Right cardiac atrium (tissue), 5 donors: ENCODE measurements around the gene PGA5. TPM values are rescaled to one million over a fixed set of nuclear protein-coding genes. Genes with fewer than 3 reads are reported as not detected.
A peak's percentile ranks its signal among the peaks of the same experiment; 100 is the strongest.
"Not testable (repeated sequence)": the region's sequence is repeated elsewhere in the genome, so short reads cannot be mapped to it uniquely, and the experiment has no call there.

Source experiments
- ATAC-seq, 2 donors: fragments of 200-7000 bp; cut with Tn5 transposase; one replicate each; pipeline versions ENCODE4 v1.8.0 to v1.9.1; 2020; ENCODE audit warnings: moderate library complexity in 2 of 2, mild to moderate bottlenecking in 1 of 2
- DNase-seq, 3 donors: peaks; one replicate each; pipeline ENCODE4 v3.0.0-alpha.2; 2020
- H3K27ac ChIP-seq: one replicate; pipeline ENCODE4 v1.5.1; 2013; ENCODE audit warnings: mild to moderate bottlenecking, low read length, control low read depth, moderate library complexity
- H3K27me3 ChIP-seq: one replicate; pipeline ENCODE4 v1.6.1; 2013; ENCODE audit not compliant: control insufficient read depth, insufficient read depth
- H3K4me1 ChIP-seq: one replicate; pipeline ENCODE4 v1.6.1; 2013; ENCODE audit warnings: low read length; ENCODE audit not compliant: control insufficient read depth, insufficient read depth
- H3K4me3 ChIP-seq: one replicate; pipeline ENCODE4 v1.5.1; 2013; ENCODE audit warnings: low read length, control low read depth
- H3K9me3 ChIP-seq: one replicate; pipeline ENCODE4 v1.6.1; 2013; ENCODE audit warnings: low read length; ENCODE audit not compliant: control insufficient read depth
- WGBS: extraction: QIAGEN DNeasy Blood & Tissue Kit; methylation state at CpG from one replicate; pipeline ENCODE4 v1.1.7; 2013; 5-methylcytosine and 5-hydroxymethylcytosine counted together
- intact Hi-C, 4 donors: fragments of 100-400 bp; cut with DNase I; formaldehyde crosslinking; loops; one replicate each; pipeline versions ENCODE4 v1.11.0 to v1.14.0; 2022 to 2023
- polyA plus RNA-seq: library from polyadenylated mRNA; stranded (reverse); fragments of 200-250 nt; gene quantifications from one replicate; pipeline ENCODE4 v1.2.3, GENCODE V29; 2013
- total RNA-seq, 4 donors: library from RNA; stranded (reverse); fragmentation: NEBNext Ultra II Directional; extraction: Animal tissue kit (Norgen Biotek cat#: 25700); gene quantifications; one replicate each; pipeline ENCODE4 v1.2.1, GENCODE V29; 2021
- donor health status: healthy with polysubstance abuse.
- donor health status: DM: no; HTN: yes; CAD: no.
- donor health status: DM: no; HTN: no; CAD: no.
- donor health status: DM: no; HTN: yes; CAD: no; lungs with severe emphysema.
- donor health status: DM: yes; HTN: yes; CAD: no.

PGA5 gene
- total and polyA plus RNA-seq, 5 donors: 0.54 to 3.6 (median 1.1) TPM

DNA sequence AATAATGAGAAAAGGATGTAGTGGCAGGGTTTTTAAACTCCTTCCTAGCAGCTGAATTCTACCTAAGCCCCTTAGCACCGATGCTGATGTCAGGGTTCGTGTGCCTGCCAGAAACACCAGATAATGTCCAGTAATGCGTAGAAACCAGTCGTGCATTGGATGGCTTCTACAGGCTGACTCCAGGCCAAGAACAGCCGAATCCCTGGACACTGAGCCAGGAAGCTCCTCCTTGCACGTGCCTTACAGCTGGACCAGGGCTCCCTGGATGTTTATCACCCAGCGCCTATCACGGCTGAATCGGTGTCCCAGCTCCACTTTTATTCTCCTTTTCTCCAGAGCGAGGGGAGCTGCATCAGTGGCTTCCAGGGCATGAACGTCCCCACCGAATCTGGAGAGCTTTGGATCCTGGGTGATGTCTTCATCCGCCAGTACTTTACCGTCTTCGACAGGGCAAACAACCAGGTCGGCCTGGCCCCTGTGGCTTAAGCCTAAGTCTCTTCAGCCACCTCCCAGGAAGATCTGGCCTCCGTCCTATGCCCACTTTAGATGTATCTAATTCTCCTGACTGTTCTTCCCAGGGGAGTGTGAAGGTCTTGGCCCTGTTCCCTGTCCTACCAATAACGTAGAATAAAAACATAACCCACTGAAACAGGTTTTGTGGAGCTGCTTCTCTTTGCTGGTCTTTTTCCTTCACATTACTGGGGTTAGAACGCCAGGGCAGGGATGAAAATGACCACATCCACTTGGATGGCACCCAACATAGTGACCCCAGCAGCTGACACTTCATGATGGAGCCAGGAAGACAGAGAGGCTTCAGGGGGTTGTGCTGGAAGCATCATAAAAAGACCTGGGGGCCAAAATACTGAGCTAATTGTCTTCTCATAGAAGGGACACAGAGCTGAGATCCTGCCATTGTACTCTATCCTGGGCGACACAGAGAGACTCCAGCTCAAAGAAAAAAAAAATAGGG lies 10.1 kb downstream of the PGA5 start:
- peak in 1 of 2 donors; percentile 65 for ATAC-seq
- H3K27me3 ChIP-seq, H3K4me3 ChIP-seq, H3K27ac ChIP-seq, H3K9me3 ChIP-seq, H3K4me1 ChIP-seq: not testable (repeated sequence)
- intact Hi-C loops: loop anchor here in 2 of 4 donors (10.0 kb wide), 1 partner anchor 134 kb away; no protein-coding TSS in a partner anchor
- peak in 1 of 3 donors; percentile 80 for DNase-seq
- WGBS: 44% methylated on average over 20 of the region's 20 CpGs

DNA sequence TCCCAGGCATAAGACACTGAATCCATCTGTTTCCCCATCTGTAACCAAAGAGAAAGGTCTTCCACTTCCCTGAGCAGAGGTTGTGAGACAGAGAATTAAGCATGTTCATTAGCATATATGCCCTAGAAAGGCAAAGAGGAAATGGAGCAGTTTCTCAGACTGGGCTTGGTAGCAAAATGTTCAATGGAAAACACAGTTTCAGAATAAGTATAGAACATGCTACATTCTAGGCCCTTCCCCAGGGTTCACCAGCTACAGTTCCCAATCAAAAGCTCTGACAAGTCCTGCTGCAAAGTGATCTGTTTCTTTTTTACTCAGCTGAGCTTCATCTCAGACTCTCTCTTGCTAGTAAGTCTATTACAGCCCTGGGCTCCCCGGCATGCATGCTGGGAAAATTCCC lies 11.4 kb downstream of the PGA5 start:
- intact Hi-C loops: loop anchor here in 2 of 4 donors (10.0 kb wide), 1 partner anchor 132 kb away; no protein-coding TSS in a partner anchor
- H3K4me1 ChIP-seq, H3K4me3 ChIP-seq, DNase-seq, ATAC-seq, H3K27me3 ChIP-seq, H3K9me3 ChIP-seq, H3K27ac ChIP-seq: not testable (repeated sequence)
- WGBS: 76% methylated on average over 1 of the region's 1 CpG

DNA sequence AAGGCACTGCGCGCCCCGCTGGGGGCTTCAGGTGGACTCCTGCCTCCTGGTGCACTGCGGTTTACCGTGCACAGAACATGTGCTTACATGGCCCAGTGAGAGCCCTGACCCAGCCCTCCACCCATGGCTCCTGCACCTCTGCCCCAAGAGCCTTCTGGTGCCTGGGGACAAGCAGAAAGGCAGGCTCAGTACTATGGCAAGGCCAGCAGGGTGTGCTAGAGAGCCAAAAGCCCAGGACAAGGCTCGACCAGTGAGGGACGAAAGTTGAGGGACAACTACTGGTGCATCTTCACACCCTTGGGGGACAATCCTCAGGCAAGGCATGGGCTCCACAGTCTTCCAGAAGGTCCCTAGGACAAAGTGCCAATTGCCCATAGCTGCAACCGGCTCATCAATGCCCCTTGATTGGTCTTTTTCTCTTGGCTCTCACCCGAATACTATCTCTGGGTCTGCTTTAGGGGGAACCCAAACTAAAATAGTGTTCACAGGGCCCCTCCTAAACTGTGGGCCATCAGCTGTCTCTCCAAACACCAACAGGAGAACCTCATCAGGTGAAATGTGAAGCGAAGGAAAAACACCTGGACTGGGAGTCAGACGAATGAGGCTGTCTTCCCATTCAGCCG lies 13.5 kb downstream of the PGA5 start:
- WGBS: 54% methylated on average over 12 of the region's 12 CpGs
- no peak overlapping the region for H3K4me3 ChIP-seq
- intact Hi-C loops: loop anchor here in 2 of 4 donors (10.0 kb wide), 1 partner anchor 130 kb away; no protein-coding TSS in a partner anchor

DNA sequence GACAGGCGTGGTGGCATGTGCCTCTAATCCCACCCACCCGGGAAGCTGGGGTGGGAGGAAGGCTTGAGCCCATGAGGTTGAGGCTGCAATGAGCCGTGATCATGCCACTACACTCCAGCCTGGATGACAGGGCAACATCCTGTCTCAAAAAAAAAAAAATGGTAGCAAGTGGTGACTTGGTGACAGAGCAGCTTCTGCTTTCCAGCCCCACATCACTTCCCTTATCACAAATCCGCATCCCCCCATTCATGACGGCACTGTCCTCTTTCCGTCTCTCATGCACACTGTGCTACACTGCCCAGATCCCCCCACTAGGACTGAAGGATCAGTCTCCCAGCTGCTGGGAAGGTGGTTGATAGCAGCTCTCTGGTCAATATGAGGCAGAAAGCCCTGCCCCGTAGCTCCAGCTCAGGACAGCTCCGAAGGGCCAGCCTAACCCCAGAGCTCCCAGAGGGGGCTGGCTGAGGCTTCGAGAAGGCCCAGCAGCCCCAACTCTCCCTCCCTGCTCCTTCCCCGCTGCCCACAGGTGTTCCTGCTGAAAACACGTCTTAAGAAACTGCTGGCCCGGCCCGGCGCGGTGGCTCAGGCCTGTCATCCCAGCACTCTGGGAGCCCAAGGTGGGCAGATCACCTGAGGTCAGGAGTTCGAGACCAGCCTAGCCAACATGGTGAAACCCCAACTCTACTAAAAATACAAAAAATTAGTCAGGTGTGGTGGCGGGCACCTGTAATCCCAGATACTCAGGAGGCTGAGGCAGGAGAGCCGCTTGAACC lies 15.9 kb downstream of the PGA5 start:
- Histone ChIP-seq H3K4me3 (no peak overlapping the region), H3K27ac (no peak overlapping the region), H3K9me3 (no peaks in the 10 kb centered on the region), H3K4me1 (no peaks in the 10 kb centered on the region), H3K27me3 (no peaks in the 10 kb centered on the region)
- DNase-seq (no peak), ATAC-seq (no peak)
- WGBS: 87% methylated on average over 18 of the region's 18 CpGs
- intact Hi-C loops: loop anchor here in 2 of 4 donors (10.0 kb wide), 1 partner anchor 128 kb away; no protein-coding TSS in a partner anchor

More for the DNA sequence above, 13.5 kb downstream of the PGA5 start:
- Histone ChIP-seq H3K4me1 (no peaks in the 10 kb centered on the region), H3K27ac (no peak overlapping the region), H3K27me3 (no peaks in the 10 kb centered on the region), H3K9me3 (no peaks in the 10 kb centered on the region)
- ATAC-seq: peak; percentile 57 to 73
- DNase-seq: peak; percentile 41 to 76 (median 74)

DNA sequence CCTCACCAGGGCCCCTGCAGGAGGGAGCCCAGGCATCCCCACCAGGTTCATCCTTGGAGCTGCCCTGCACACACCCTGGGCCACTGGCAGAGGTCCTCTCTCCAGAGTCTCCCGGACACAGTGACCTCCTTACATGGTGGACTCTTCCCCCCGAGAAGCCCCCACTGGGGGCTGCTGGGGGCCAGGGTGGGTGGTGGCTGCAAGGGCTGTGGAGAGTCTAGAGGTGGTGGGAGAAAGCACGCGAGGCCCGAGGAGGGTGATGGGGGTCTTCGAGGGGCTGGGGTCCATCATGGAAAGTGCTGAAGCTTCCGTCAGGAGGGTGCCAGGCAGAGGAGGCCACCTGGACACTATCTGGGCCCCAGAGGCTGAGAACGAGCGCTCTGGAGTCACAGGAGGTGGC lies 17.6 kb downstream of the PGA5 start:
- ATAC-seq (peak in 1 of 2 donors; percentile 15), DNase-seq (no peak)
- Histone ChIP-seq H3K4me1 (no peaks in the 10 kb centered on the region), H3K27me3 (no peaks in the 10 kb centered on the region), H3K4me3 (no peak overlapping the region), H3K27ac (no peak overlapping the region), H3K9me3 (no peaks in the 10 kb centered on the region)
- 85% methylated on average over 9 of the region's 9 CpGs for WGBS
- intact Hi-C loops: loop anchor here in 2 of 4 donors (10.0 kb wide), 1 partner anchor 126 kb away; no protein-coding TSS in a partner anchor

DNA sequence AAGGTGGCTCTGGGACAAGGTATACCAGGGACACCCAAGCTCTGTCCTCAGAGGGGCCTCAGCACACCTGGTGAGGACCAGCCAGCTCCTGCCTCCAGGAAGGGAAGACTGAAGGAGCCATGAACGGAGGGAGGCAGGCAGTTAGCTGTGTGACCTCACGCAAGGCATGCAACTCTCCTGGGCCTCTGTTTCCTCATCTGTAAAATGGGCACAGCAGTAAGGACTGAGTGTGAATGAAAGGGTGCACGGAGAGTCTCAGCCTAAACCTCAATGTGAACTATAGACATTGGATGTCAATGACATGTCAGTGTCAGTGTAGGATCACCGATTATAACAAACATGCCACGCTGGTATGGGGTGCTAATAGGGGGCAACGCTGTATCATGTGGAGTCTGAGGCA lies 18.4 kb downstream of the PGA5 start:
- no peaks in the 10 kb centered on the region for H3K27me3 ChIP-seq
- H3K9me3 ChIP-seq: no peaks in the 10 kb centered on the region
- no peak overlapping the region for H3K4me3 ChIP-seq
- no peak overlapping the region for H3K27ac ChIP-seq
- WGBS: 94% methylated on average over 6 of the region's 6 CpGs
- intact Hi-C loops: loop anchor here in 2 of 4 donors (10.0 kb wide), 1 partner anchor 125 kb away; no protein-coding TSS in a partner anchor
- DNase-seq: no peak
- H3K4me1 ChIP-seq: no peaks in the 10 kb centered on the region
- ATAC-seq: no peak

DNA sequence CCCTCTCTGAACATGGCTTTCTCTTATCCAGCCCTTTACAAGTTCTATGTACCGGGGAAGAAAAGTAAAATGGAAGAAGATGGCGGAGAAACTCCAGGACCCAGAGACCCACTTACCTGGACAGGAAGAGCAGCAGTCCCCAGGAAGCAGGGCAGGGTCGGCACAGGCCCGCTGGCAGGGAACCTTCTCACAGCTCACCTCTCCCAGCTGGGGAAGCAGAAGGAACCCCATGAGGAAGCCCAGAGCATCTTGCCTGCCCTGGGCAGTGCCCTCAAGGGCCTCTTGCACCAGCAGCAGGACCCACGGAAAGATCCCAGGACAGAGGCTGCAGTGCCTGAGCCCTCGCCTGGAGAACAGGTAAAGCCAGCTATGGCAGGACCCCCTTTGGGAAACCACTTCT lies 23.4 kb downstream of the PGA5 start:
- ATAC-seq: no peak
- WGBS: 91% methylated on average over 6 of the region's 6 CpGs
- intact Hi-C loops: no loop called here

DNA sequence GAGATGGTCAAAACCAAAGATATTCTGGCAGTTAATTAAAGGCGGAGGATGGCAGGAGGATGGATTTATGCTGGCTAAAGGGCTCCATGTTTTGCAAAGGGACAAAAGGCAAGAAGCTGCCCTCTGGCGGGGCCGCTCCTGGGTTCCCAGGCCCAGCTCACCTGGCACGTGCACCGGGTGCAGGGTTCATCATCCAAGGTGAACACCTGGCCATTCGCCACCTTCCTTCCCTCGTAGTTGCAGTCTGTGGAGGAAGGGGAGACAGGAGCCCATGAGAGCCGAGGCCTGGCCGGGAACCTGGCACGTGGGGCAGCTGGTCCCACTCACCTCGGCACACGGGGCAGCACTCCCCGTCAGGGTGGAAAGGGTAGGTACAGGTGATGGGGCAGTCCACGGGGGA lies 23.8 kb downstream of the PGA5 start:
- H3K4me3 ChIP-seq: no peak overlapping the region
- intact Hi-C loops: no loop called here
- WGBS: 94% methylated on average over 14 of the region's 14 CpGs

More for the DNA sequence above, 23.4 kb downstream of the PGA5 start:
- no peak for DNase-seq
- H3K27ac ChIP-seq: no peak overlapping the region
- no peaks in the 10 kb centered on the region for H3K4me1 ChIP-seq
- H3K27me3 ChIP-seq: no peaks in the 10 kb centered on the region
- no peaks in the 10 kb centered on the region for H3K9me3 ChIP-seq
- H3K4me3 ChIP-seq: no peak overlapping the region

DNA sequence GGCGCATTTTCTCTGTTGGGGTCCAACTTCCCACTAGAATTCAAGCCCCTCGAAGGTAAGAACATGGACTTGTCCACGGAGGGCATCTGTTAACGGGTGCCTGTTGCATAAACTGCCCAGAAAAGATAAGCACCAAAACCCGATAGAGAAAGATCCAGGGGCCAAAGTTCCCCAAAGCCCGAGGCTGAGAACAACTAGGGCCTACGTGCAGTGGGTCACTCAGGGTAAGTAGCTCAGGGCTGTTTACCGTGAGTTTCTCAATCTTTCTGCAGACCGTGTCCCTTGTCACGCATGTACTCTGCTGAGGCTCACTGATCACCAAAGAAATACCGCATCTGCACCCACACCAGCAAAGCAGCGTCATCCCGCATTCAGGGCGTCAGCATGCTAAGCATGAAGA lies 24.4 kb downstream of the PGA5 start:
- intact Hi-C loops: no loop called here
- Histone ChIP-seq H3K9me3 (no peaks in the 10 kb centered on the region), H3K27ac (no peak overlapping the region), H3K4me3 (no peak overlapping the region), H3K27me3 (no peaks in the 10 kb centered on the region), H3K4me1 (no peaks in the 10 kb centered on the region)
- ATAC-seq (no peak), DNase-seq (no peak)
- 90% methylated on average over 14 of the region's 14 CpGs for WGBS

More for the DNA sequence above, 23.8 kb downstream of the PGA5 start:
- H3K9me3 ChIP-seq: no peaks in the 10 kb centered on the region
- H3K27ac ChIP-seq: no peak overlapping the region
- H3K27me3 ChIP-seq: no peaks in the 10 kb centered on the region
- DNase-seq: no peak
- no peaks in the 10 kb centered on the region for H3K4me1 ChIP-seq
- peak in 1 of 2 donors; percentile 35 for ATAC-seq

DNA sequence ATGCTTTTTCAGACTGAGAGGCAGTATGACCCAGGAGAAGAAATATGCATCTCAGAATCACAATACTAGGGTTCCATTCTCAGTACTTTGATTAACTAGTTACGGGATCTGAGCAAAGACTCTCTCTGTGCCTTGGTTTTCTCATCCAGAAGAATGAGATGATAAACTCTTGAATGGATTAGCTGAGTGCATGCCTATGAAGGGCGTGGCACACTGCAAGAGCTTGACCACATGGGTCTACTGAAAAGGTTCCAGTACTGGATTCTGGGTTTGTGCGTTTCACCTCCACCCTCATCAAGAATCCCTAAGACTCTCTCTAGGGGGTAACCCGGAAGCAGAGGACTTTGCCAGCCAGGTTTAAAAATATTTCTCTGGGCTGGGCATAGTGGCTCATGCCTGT lies 25.6 kb downstream of the PGA5 start:
- no peaks in the 10 kb centered on the region for H3K4me1 ChIP-seq
- H3K27ac ChIP-seq: no peak overlapping the region
- H3K4me3 ChIP-seq: no peak overlapping the region
- no peak for ATAC-seq
- no peaks in the 10 kb centered on the region for H3K9me3 ChIP-seq
- intact Hi-C loops: no loop called here
- 83% methylated on average over 4 of the region's 4 CpGs for WGBS
- H3K27me3 ChIP-seq: no peaks in the 10 kb centered on the region
- no peak for DNase-seq
